ENCODE results near the gene WASF3.

Gene WASF3

GRCh38 chr13:26557393-26558073 is at the start of gene WASF3:
Gene WASF3, plus strand, starts transcription at chr13:26557683. Its CDS starts 84,588 bp downstream, at chr13:26642271.
- peak; percentile 87 for DNase-seq

- DNase-seq, result no peak
These were observed 48.6 kb upstream of the WASF3 start for GRCh38 chr13:26508885-26509284.

- no peak for DNase-seq
These were observed 48.0 kb upstream of the WASF3 start for GRCh38 chr13:26509491-26509890.

GRCh38 chr13:26513931-26514330 is 43.6 kb upstream of the WASF3 start:
- no peak for DNase-seq

- no peak for DNase-seq
These were observed 41.8 kb upstream of the WASF3 start for GRCh38 chr13:26515721-26516120.

GRCh38 chr13:26517936-26518335 is 39.5 kb upstream of the WASF3 start:
- DNase-seq, result no peak

- no peak for DNase-seq
These were observed 39.0 kb upstream of the WASF3 start for GRCh38 chr13:26518451-26518959.

- DNase-seq, result no peak
These were observed 34.9 kb upstream of the WASF3 start for GRCh38 chr13:26522571-26522970.

GRCh38 chr13:26523007-26523406 is 34.5 kb upstream of the WASF3 start:
- DNase-seq, result no peak

GRCh38 chr13:26525528-26525927 is 32.0 kb upstream of the WASF3 start:
- no peak for DNase-seq

GRCh38 chr13:26526702-26527216 is 30.7 kb upstream of the WASF3 start:
- DNase-seq, result no peak

- no peak for DNase-seq
These were observed 29.0 kb upstream of the WASF3 start for GRCh38 chr13:26528527-26528926.

- peak; percentile 49 for DNase-seq
These were observed 28.0 kb upstream of the WASF3 start for GRCh38 chr13:26529441-26529840.

- DNase-seq, result no peak
These were observed 25.7 kb upstream of the WASF3 start for GRCh38 chr13:26531742-26532141.

- no peak for DNase-seq
These were observed 23.3 kb upstream of the WASF3 start for GRCh38 chr13:26534036-26534726.

- no peak for DNase-seq
These were observed 18.8 kb upstream of the WASF3 start for GRCh38 chr13:26538363-26539317.

GRCh38 chr13:26539738-26540292 is 17.7 kb upstream of the WASF3 start:
- DNase-seq, result no peak

GRCh38 chr13:26540334-26540733 is 17.1 kb upstream of the WASF3 start:
- no peak for DNase-seq

GRCh38 chr13:26541041-26541440 is 16.4 kb upstream of the WASF3 start:
- no peak for DNase-seq

GRCh38 chr13:26541678-26542568 is 15.6 kb upstream of the WASF3 start:
- no peak for DNase-seq

- DNase-seq, result no peak
These were observed 12.8 kb upstream of the WASF3 start for GRCh38 chr13:26544707-26545106.

Data from OCI-M1 (cell line).